Gastrocnemius medialis (tissue), 4 donors: ENCODE results near the gene TLE1.

Source experiments
- POLR2A ChIP-seq, 2 donors: fragments of 450-650 bp; IDR thresholded peaks; one replicate each; pipeline ENCODE4 v1.6.1; 2017; ENCODE audit warnings: antibody characterized with exemption in 2 of 2, mild to moderate bottlenecking in 2 of 2, moderate library complexity in 2 of 2
- TF ChIP-seq, protein P1 (sequence below), 5 experiments: fragments of 450-650 bp in 3 of 5; fragments of 200-600 bp in 2 of 5; sonication (generic) in 2 of 5; IDR thresholded peaks in 4 of 5; conservative IDR thresholded peaks in 1 of 5; 1 replicate in 4 of 5; 2 replicates in 1 of 5; pipeline ENCODE4 v1.5.1; 2016 to 2019; ENCODE audit warnings: antibody characterized with exemption in 5 of 5, mild to moderate bottlenecking in 3 of 5, moderate library complexity in 3 of 5

DNA sequence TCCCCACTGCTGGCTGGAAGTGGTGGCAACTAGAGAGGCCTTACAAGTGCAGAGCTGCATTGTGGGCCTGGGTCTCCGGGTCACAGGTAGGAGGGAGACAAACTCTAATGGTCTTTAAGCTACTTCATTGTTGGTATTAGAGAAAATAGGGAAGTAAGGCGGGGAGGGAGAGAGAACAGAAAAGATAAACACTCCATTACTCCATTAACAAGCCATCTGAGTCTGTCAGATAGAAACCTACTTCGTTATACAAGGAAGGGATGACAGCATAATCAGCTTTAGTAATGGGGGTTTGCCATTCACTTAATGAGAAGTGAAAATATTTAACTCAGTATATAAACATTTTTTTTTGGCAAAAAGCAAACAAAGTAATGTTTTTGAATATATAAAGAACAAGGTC, 107.4 kb downstream of the TLE1 start:
- TF ChIP-seq, protein P1, sequence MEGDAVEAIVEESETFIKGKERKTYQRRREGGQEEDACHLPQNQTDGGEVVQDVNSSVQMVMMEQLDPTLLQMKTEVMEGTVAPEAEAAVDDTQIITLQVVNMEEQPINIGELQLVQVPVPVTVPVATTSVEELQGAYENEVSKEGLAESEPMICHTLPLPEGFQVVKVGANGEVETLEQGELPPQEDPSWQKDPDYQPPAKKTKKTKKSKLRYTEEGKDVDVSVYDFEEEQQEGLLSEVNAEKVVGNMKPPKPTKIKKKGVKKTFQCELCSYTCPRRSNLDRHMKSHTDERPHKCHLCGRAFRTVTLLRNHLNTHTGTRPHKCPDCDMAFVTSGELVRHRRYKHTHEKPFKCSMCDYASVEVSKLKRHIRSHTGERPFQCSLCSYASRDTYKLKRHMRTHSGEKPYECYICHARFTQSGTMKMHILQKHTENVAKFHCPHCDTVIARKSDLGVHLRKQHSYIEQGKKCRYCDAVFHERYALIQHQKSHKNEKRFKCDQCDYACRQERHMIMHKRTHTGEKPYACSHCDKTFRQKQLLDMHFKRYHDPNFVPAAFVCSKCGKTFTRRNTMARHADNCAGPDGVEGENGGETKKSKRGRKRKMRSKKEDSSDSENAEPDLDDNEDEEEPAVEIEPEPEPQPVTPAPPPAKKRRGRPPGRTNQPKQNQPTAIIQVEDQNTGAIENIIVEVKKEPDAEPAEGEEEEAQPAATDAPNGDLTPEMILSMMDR (IDR thresholded peaks at IDR 0.05 in 4 of 5, conservative IDR thresholded peaks at IDR 0.05 in 1 of 5), result no peak
- no peak for TF ChIP-seq POLR2A (IDR thresholded peaks at IDR 0.05)
